Measurements from ENCODE around the gene FLT3LG.

Gene FLT3LG

DNA sequence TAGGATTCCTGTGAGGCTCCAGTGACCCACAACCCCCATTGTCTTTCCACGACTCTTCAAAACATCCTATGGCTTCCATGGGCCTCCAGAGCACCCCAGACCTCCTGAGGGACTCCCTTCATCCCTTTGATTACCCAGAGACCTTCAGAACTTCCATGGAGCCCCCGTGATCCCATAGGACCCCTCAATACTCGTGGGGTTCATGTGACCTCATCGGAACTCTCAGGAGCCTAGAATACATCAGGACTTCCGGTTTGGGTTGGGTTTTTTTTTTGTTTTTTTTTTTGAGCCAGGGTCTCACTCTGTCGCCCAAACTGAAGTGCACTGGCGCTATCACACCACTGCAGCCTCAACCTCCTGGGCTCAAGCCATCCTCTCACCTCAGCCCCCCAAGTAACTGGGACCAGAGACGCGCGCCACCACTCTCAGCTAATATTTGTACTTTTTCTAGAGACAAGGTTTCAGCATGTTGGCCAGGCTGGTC lies 20.2 kb upstream of the FLT3LG start:
- H3K36me3 ChIP-seq (replicated peaks; ENCODE audit: insufficient read depth, low read length), result no peaks in the 10 kb centered on the region
- peaks cover 23% of the 10 kb centered on the region for H3K4me1 ChIP-seq (ENCODE audit: low read length)
- peak overlapping the region; percentile 87 for H3K9ac ChIP-seq (ENCODE audit: low read length)
- TF ChIP-seq EZH2 (optimal IDR thresholded peaks at IDR 0.05; ENCODE audit: low read depth, low read length), result no peak
- TF ChIP-seq, protein P1, sequence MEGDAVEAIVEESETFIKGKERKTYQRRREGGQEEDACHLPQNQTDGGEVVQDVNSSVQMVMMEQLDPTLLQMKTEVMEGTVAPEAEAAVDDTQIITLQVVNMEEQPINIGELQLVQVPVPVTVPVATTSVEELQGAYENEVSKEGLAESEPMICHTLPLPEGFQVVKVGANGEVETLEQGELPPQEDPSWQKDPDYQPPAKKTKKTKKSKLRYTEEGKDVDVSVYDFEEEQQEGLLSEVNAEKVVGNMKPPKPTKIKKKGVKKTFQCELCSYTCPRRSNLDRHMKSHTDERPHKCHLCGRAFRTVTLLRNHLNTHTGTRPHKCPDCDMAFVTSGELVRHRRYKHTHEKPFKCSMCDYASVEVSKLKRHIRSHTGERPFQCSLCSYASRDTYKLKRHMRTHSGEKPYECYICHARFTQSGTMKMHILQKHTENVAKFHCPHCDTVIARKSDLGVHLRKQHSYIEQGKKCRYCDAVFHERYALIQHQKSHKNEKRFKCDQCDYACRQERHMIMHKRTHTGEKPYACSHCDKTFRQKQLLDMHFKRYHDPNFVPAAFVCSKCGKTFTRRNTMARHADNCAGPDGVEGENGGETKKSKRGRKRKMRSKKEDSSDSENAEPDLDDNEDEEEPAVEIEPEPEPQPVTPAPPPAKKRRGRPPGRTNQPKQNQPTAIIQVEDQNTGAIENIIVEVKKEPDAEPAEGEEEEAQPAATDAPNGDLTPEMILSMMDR (IDR thresholded peaks at IDR 0.05; ENCODE audit: low read length), result no peak
- no peak for TF ChIP-seq EZH2phosphoT487 (IDR thresholded peaks at IDR 0.05; ENCODE audit: low read length)
- peak overlapping the region; percentile 75 for H3K27ac ChIP-seq (ENCODE audit: low read length)
- no peaks in the 10 kb centered on the region for H3K9me3 ChIP-seq (replicated peaks; ENCODE audit: insufficient read depth, low read length)
- H3K4me3 ChIP-seq (ENCODE audit: low read length), result peak overlapping the region; percentile 70
- no peak overlapping the region for H2AFZ ChIP-seq (ENCODE audit: low read length)
- peak overlapping the region; percentile 59 for H3K4me2 ChIP-seq (ENCODE audit: low read depth, low read length)
- peaks cover 22% of the 10 kb centered on the region for H3F3A ChIP-seq (ENCODE audit: insufficient read depth, low read length)
- no peaks in the 10 kb centered on the region for H3K27me3 ChIP-seq (replicated peaks; ENCODE audit: insufficient read depth, low read length)
- no peaks in the 10 kb centered on the region for H4K20me1 ChIP-seq (ENCODE audit: insufficient read depth, low read length)
- H3K9me2 ChIP-seq (replicated peaks; ENCODE audit: insufficient read depth, low read length), result no peaks in the 10 kb centered on the region
- H3K79me2 ChIP-seq (ENCODE audit: low read length), result peaks cover 40% of the 10 kb centered on the region
- peak; percentile 25 for DNase-seq

DNA sequence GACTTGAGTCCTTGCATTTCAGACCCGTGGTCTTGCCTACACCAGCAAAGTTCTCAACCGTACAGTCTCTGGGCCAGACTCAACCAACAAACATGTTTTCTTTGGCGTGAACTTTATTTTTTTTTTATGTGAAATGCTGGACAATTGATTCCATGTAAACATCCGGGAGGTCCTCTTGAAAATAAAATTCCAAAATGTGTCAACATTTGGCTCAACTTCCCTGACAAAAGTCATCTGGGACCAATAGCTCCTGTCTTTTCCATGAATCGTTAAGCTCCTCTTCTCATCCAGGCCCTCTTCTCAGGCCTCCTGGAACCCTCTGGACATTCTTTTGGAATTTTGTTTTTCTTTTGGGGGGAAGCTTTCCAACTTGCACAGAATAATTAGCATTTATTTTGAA lies 18.2 kb upstream of the FLT3LG start:
- H4K20me1 ChIP-seq (ENCODE audit: insufficient read depth, low read length), result no peaks in the 10 kb centered on the region
- no peaks in the 10 kb centered on the region for H3K9me2 ChIP-seq (replicated peaks; ENCODE audit: insufficient read depth, low read length)
- H3K9me3 ChIP-seq (replicated peaks; ENCODE audit: insufficient read depth, low read length), result no peaks in the 10 kb centered on the region
- no peak overlapping the region for H3K27ac ChIP-seq (ENCODE audit: low read length)
- H2AFZ ChIP-seq (ENCODE audit: low read length), result no peak overlapping the region
- DNase-seq, result no peak
- TF ChIP-seq, protein P1 (IDR thresholded peaks at IDR 0.05; ENCODE audit: low read length), result no peak
- TF ChIP-seq EZH2 (optimal IDR thresholded peaks at IDR 0.05; ENCODE audit: low read depth, low read length) (no peak), EZH2phosphoT487 (IDR thresholded peaks at IDR 0.05; ENCODE audit: low read length) (no peak)
- no peaks in the 10 kb centered on the region for H3K27me3 ChIP-seq (replicated peaks; ENCODE audit: insufficient read depth, low read length)
- no peak overlapping the region for H3K9ac ChIP-seq (ENCODE audit: low read length)
- peaks cover 33% of the 10 kb centered on the region for H3K79me2 ChIP-seq (ENCODE audit: low read length)
- no peak overlapping the region for H3K4me2 ChIP-seq (ENCODE audit: low read depth, low read length)
- no peak overlapping the region for H3K4me3 ChIP-seq (ENCODE audit: low read length)
- peaks cover 23% of the 10 kb centered on the region for H3F3A ChIP-seq (ENCODE audit: insufficient read depth, low read length)
- H3K36me3 ChIP-seq (replicated peaks; ENCODE audit: insufficient read depth, low read length), result no peaks in the 10 kb centered on the region
- H3K4me1 ChIP-seq (ENCODE audit: low read length), result peaks cover 20% of the 10 kb centered on the region

DNA sequence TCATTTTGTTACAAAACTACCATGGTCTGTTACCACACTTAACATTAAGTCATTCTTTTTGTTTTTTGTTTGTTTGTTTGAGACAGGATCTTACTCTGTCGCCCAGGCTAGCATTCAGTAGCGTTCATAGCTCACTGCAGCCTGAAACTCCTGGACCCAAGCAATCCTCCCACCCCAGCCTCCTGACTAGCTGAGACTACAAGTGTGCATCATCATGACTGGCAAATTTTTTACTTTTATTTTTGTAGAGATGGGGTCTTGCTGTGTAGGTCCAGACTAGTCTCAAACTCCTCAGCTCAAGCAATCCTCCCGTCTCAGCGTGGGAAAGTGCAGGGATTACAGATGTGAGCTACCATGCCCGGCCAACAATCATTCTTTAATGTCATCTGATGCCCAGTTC lies 17.7 kb upstream of the FLT3LG start:
- Histone ChIP-seq H3K27ac (ENCODE audit: low read length) (no peak overlapping the region), H3K4me1 (ENCODE audit: low read length) (peaks cover 20% of the 10 kb centered on the region), H3K9ac (ENCODE audit: low read length) (no peak overlapping the region), H3K4me2 (ENCODE audit: low read depth, low read length) (no peak overlapping the region), H3K4me3 (ENCODE audit: low read length) (no peak overlapping the region), H3K36me3 (replicated peaks; ENCODE audit: insufficient read depth, low read length) (no peaks in the 10 kb centered on the region), H3K79me2 (ENCODE audit: low read length) (peaks cover 28% of the 10 kb centered on the region), H3F3A (ENCODE audit: insufficient read depth, low read length) (peaks cover 23% of the 10 kb centered on the region), H3K27me3 (replicated peaks; ENCODE audit: insufficient read depth, low read length) (no peaks in the 10 kb centered on the region), H2AFZ (ENCODE audit: low read length) (no peak overlapping the region), H3K9me3 (replicated peaks; ENCODE audit: insufficient read depth, low read length) (no peaks in the 10 kb centered on the region), H3K9me2 (replicated peaks; ENCODE audit: insufficient read depth, low read length) (no peaks in the 10 kb centered on the region), H4K20me1 (ENCODE audit: insufficient read depth, low read length) (no peaks in the 10 kb centered on the region)
- TF ChIP-seq EZH2phosphoT487 (IDR thresholded peaks at IDR 0.05; ENCODE audit: low read length) (no peak), EZH2 (optimal IDR thresholded peaks at IDR 0.05; ENCODE audit: low read depth, low read length) (no peak)
- TF ChIP-seq, protein P1 (IDR thresholded peaks at IDR 0.05; ENCODE audit: low read length), result no peak
- no peak for DNase-seq
